RWPE2 (cell line): ENCODE measurements around the gene ZNF669.
A peak's percentile ranks its signal among the peaks of the same experiment; 100 is the strongest.

Source experiments
- ATAC-seq: fragments of 200-7000 bp; cut with Tn5 transposase; 3 replicates; pipeline ENCODE4 v1.9.1; 2021; ENCODE audit warnings: low read depth
- DNase-seq: peaks from one replicate; pipeline ENCODE4 v3.0.0-alpha.2; 2020; ENCODE audit warnings: low spot score
- H3K27ac ChIP-seq: fragments of 450-650 bp; 2 replicates; pipeline ENCODE4 v1.5.1; 2017; ENCODE audit warnings: mild to moderate bottlenecking; ENCODE audit not compliant: poor library complexity, severe bottlenecking
- H3K27me3 ChIP-seq: fragments of 250-450 bp; sonication (Bioruptor Pico); 2 replicates; pipeline ENCODE4 v1.5.1; 2021; ENCODE audit warnings: mild to moderate bottlenecking, moderate library complexity; ENCODE audit not compliant: insufficient read depth, poor library complexity, severe bottlenecking
- H3K36me3 ChIP-seq: fragments of 250-450 bp; sonication (Bioruptor Pico); 2 replicates; pipeline ENCODE4 v1.5.1; 2020; ENCODE audit warnings: low read depth, mild to moderate bottlenecking, moderate library complexity
- H3K4me1 ChIP-seq: fragments of 250-450 bp; sonication (Bioruptor Pico); 2 replicates; pipeline ENCODE4 v1.5.1; 2021; ENCODE audit warnings: mild to moderate bottlenecking, moderate library complexity; ENCODE audit not compliant: insufficient read depth, poor library complexity, severe bottlenecking
- H3K4me3 ChIP-seq: fragments of 250-450 bp; sonication (Bioruptor Pico); 2 replicates; pipeline ENCODE4 v1.5.1; 2021; ENCODE audit warnings: mild to moderate bottlenecking, moderate library complexity; ENCODE audit not compliant: severe bottlenecking
- H3K9me3 ChIP-seq: fragments of 250-450 bp; sonication (Bioruptor Pico); 2 replicates; pipeline ENCODE4 v1.5.1; 2021; ENCODE audit warnings: mild to moderate bottlenecking, moderate library complexity; ENCODE audit not compliant: severe bottlenecking
- CTCF ChIP-seq: fragments of 450-650 bp; IDR thresholded peaks from one replicate; pipeline ENCODE4 v1.5.1; 2017; ENCODE audit warnings: mild to moderate bottlenecking, moderate library complexity; ENCODE audit not compliant: poor library complexity, severe bottlenecking

ZNF669 gene

DNA sequence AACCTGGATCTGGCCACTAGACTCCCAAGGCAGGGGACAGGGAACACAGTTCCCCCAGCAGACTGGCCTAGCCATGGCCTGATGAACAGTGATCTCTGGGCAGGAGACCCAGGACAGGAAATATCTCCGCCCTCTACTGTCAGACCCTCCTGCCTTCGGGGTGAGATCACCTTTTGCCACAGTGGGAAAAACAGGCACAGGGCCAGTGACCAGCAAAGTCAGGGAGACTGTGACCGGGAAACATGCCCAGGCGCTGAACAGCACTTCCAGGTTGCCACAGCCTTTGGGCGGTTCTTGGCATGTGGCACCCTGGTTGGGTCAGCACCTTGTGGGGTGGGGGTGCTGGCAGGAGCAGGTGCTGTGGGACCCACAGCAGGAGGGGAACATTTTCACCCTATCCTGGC, 8.9 kb upstream of the ZNF669 start:
- TF ChIP-seq CTCF, result no peak
- ATAC-seq, result peak; percentile 48; the same call in 2 of the 3 replicates
- Histone ChIP-seq H3K27ac (peak overlapping the region; percentile 19), H3K4me3 (no peak overlapping the region), H3K4me1 (no peaks in the 10 kb centered on the region), H3K9me3 (no peaks in the 10 kb centered on the region), H3K36me3 (no peaks in the 10 kb centered on the region), H3K27me3 (no peaks in the 10 kb centered on the region)
- no peak for DNase-seq

- Histone ChIP-seq H3K27me3 (no peaks in the 10 kb centered on the region), H3K9me3 (no peaks in the 10 kb centered on the region), H3K27ac (peak overlapping the region; percentile 19), H3K4me1 (no peaks in the 10 kb centered on the region), H3K4me3 (no peak overlapping the region), H3K36me3 (no peaks in the 10 kb centered on the region)
- ATAC-seq, result no peak
- no peak for TF ChIP-seq CTCF
- no peak for DNase-seq
Measured at GRCh38 chr1:247112479-247112781, 8.3 kb upstream of the ZNF669 start.

DNA sequence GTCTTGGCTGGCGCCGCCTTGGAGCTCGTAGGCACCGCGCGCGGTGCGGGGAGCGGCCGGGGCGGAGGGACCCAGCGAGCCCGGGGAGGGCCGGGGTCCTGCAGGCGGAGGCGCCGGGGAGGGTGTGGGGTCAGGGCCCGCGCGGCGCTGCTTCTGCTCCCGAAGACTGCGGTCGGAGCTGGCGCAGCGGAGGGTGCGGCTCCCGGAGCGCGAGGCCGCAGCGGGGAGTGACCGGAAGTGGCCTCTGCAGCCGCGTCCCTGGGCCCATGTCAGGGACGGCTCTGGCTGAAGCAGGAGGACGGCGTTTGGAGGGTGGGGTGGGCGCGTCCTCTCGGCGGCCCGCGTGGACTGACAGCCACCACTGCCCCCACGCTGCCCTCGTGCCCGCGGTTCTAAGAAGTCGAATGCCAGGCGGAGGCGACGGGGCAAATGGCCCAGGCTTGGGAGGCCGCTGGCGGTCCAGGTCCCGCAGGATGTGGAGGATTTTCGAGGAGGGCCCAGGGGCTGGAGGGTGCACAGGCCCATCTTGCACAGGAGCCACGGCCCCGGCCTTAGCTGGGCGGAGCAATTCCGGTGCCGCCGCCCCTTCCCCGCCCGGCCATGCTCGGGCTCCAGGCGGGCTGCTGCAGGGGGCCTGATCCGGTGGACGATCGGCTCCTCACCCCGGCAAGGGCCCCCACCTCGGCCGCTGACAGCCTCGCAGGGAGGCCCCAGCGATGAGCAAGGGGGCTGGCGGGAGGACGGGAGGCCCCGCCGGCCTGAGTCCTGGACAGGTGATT, 7.7 kb upstream of the ZNF669 start:
- ATAC-seq (peak; percentile 64), DNase-seq (no peak)
- H3K27me3 ChIP-seq, result no peaks in the 10 kb centered on the region
- peak overlapping the region; percentile 47 for H3K4me3 ChIP-seq
- peak overlapping the region; percentile 20 for H3K27ac ChIP-seq
- H3K36me3 ChIP-seq, result no peaks in the 10 kb centered on the region
- H3K4me1 ChIP-seq, result no peaks in the 10 kb centered on the region
- TF ChIP-seq CTCF, result no peak
- H3K9me3 ChIP-seq, result no peaks in the 10 kb centered on the region

DNA sequence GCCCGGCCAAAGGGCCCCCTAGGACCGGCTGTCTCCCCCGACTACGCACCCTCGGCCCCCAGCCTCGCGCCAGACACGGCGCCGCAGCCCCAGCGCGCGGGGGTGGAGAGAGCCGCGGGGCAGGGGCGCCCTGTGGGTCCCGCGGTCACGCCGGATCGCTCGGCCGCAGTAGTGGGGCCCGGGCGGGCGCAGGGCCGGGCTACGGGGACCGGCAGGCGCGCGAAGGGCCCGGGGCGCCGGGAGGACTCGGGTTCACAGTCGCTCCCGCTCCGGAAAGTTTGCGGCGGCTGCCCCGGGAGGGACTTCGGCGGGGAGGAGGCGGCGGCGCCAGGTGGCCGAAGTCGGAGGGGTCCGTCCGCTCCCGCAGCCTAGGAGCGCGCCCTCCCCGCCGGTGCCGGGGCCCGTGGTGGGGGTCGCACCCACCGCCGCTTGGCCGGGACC, 7.1 kb upstream of the ZNF669 start:
- no peaks in the 10 kb centered on the region for H3K9me3 ChIP-seq
- peak overlapping the region; percentile 47 for H3K4me3 ChIP-seq
- peak overlapping the region; percentile 20 for H3K27ac ChIP-seq
- no peak for TF ChIP-seq CTCF
- no peak for DNase-seq
- no peaks in the 10 kb centered on the region for H3K27me3 ChIP-seq
- H3K4me1 ChIP-seq, result no peaks in the 10 kb centered on the region
- no peaks in the 10 kb centered on the region for H3K36me3 ChIP-seq
- ATAC-seq, result peak; percentile 24; the same call in 2 of the 3 replicates

GRCh38 chr1:247110627-247111258, 6.6 kb upstream of the ZNF669 start:
- Histone ChIP-seq H3K27me3 (no peaks in the 10 kb centered on the region), H3K9me3 (no peaks in the 10 kb centered on the region), H3K27ac (peak overlapping the region; percentile 20), H3K4me1 (no peaks in the 10 kb centered on the region), H3K4me3 (peak overlapping the region; percentile 47), H3K36me3 (no peaks in the 10 kb centered on the region)
- no peak for DNase-seq
- ATAC-seq, result peak; percentile 24; the same call in 2 of the 3 replicates
- TF ChIP-seq CTCF, result no peak
